Astrocyte (in vitro differentiated cells and primary cell): Measurements from ENCODE around the gene FBP2. TPM values are rescaled to one million over a fixed set of nuclear protein-coding genes. Genes with fewer than 3 reads are reported as not detected.

ENCODE experiments used
- DNase-seq: peaks from one replicate; pipeline ENCODE4 v3.0.0-alpha.2; 2010; ENCODE audit warnings: low read depth
- FAIRE-seq: peaks from 2 replicates; lab custom pipeline; 2011; peaks lifted over from hg19 to GRCh38; lab: Jason Lieb, UNC
- H2AFZ ChIP-seq: 2 replicates; pipeline ENCODE4 v1.6.0; 2012; ENCODE audit warnings: low read depth, low read length, inconsistent platforms
- H3K27ac ChIP-seq: 2 replicates; pipeline ENCODE4 v1.5.1; 2011; ENCODE audit warnings: low read depth, low read length, inconsistent platforms
- H3K27me3 ChIP-seq: 2 replicates; pipeline ENCODE4 v1.6.0; 2011; ENCODE audit warnings: low read length, inconsistent platforms; ENCODE audit not compliant: insufficient read depth
- H3K36me3 ChIP-seq: 2 replicates; pipeline ENCODE4 v1.5.1; 2011; ENCODE audit warnings: low read length, inconsistent platforms; ENCODE audit not compliant: insufficient read depth
- H3K4me1 ChIP-seq: 2 replicates; pipeline ENCODE4 v1.5.1; 2011; ENCODE audit warnings: low read length, inconsistent platforms; ENCODE audit not compliant: insufficient read depth
- H3K4me2 ChIP-seq: 2 replicates; pipeline ENCODE4 v1.6.0; 2012; ENCODE audit warnings: low read length, inconsistent platforms
- H3K4me3 ChIP-seq: 2 replicates; pipeline ENCODE4 v1.5.1; 2011; ENCODE audit warnings: low read depth, mild to moderate bottlenecking, low read length, inconsistent platforms; ENCODE audit not compliant: insufficient read depth
- H3K79me2 ChIP-seq: 2 replicates; pipeline ENCODE4 v1.6.0; 2012; ENCODE audit warnings: mild to moderate bottlenecking, low read length, inconsistent platforms; ENCODE audit not compliant: insufficient read depth
- H3K9ac ChIP-seq: 2 replicates; pipeline ENCODE4 v1.6.0; 2012; ENCODE audit warnings: mild to moderate bottlenecking, low read length, inconsistent platforms
- H3K9me3 ChIP-seq: 2 replicates; pipeline ENCODE4 v1.5.1; 2012; ENCODE audit warnings: low read depth, mild to moderate bottlenecking, low read length, inconsistent platforms; ENCODE audit not compliant: insufficient read depth
- H4K20me1 ChIP-seq: 2 replicates; pipeline ENCODE4 v1.6.0; 2012; ENCODE audit warnings: low read length, inconsistent platforms; ENCODE audit not compliant: insufficient read depth
- H3K27ac Mint-ChIP-seq: one replicate; pipeline ENCODE4 v1.8.0; 2021; ENCODE audit warnings: mild to moderate bottlenecking, mixed read lengths; ENCODE audit not compliant: unreplicated experiment
- H3K27me3 Mint-ChIP-seq: one replicate; pipeline ENCODE4 v1.8.0; 2021; ENCODE audit warnings: low read depth, mixed read lengths; ENCODE audit not compliant: unreplicated experiment
- H3K36me3 Mint-ChIP-seq: one replicate; pipeline ENCODE4 v1.8.0; 2021; ENCODE audit warnings: low read depth, mixed read lengths; ENCODE audit not compliant: unreplicated experiment
- H3K4me1 Mint-ChIP-seq: one replicate; pipeline ENCODE4 v1.8.0; 2021; ENCODE audit warnings: low read depth, mixed read lengths; ENCODE audit not compliant: unreplicated experiment
- H3K4me3 Mint-ChIP-seq: one replicate; pipeline ENCODE4 v1.8.0; 2021; ENCODE audit warnings: mild to moderate bottlenecking, moderate library complexity, mixed read lengths; ENCODE audit not compliant: unreplicated experiment
- H3K9me3 Mint-ChIP-seq: one replicate; pipeline ENCODE4 v1.8.0; 2021; ENCODE audit warnings: mild to moderate bottlenecking, mixed read lengths; ENCODE audit not compliant: unreplicated experiment
- EZH2 ChIP-seq: IDR thresholded peaks from 2 replicates; pipeline ENCODE4 v1.6.1; 2012; ENCODE audit warnings: mild to moderate bottlenecking, low read length, inconsistent platforms; ENCODE audit not compliant: insufficient read depth
- total RNA-seq: library from RNA; stranded (reverse); gene quantifications from 2 replicates; pipeline ENCODE4 v1.2.1, GENCODE V29; 2021
- TF ChIP-seq, protein P1 (sequence below): IDR thresholded peaks from 2 replicates; pipeline ENCODE4 v1.5.1; 2011; ENCODE audit warnings: low read depth, mild to moderate bottlenecking, inconsistent platforms, low read length, moderate library complexity; ENCODE audit not compliant: insufficient read depth

Gene FBP2
- total RNA-seq, 1 donor from 2014 or later: not detected

DNA sequence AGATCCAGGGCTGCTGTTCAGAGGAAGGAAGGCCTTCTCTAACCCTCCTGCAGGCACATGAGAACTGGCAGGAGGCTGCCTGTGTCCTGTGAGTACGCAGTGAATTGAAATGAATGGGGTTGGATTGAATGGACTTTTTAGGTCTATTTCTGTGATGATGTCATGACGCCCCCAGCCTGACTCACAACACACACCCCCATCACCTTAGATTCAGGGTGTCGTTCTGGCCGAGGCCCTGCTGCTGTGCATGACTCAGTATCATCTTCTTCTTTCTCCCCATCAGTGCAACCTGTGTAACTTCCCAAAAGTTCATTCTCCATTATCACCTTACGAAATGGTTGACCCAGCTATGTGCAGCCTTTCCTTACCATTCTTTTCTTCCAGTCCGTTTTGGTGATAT lies 33.4 kb downstream of the FBP2 start:
- no peak overlapping the region for H3K4me3 ChIP-seq
- H4K20me1 ChIP-seq: no peaks in the 10 kb centered on the region
- no peak overlapping the region for H3K27ac Mint-ChIP-seq
- H3K4me1 Mint-ChIP-seq: peaks cover 13% of the 10 kb centered on the region
- no peak overlapping the region for H3K4me3 Mint-ChIP-seq
- H3K4me2 ChIP-seq: no peak overlapping the region
- no peaks in the 10 kb centered on the region for H3K27me3 Mint-ChIP-seq
- no peak overlapping the region for H3K9ac ChIP-seq
- FAIRE-seq (no peak), DNase-seq (no peak)
- no peaks in the 10 kb centered on the region for H3K4me1 ChIP-seq
- no peaks in the 10 kb centered on the region for H3K36me3 Mint-ChIP-seq
- no peaks in the 10 kb centered on the region for H3K27me3 ChIP-seq
- no peak overlapping the region for H3K27ac ChIP-seq
- H2AFZ ChIP-seq: no peak overlapping the region
- peaks cover 2% of the 10 kb centered on the region for H3K9me3 ChIP-seq
- no peaks in the 10 kb centered on the region for H3K36me3 ChIP-seq
- H3K79me2 ChIP-seq: no peaks in the 10 kb centered on the region
- peaks cover 2% of the 10 kb centered on the region for H3K9me3 Mint-ChIP-seq
- TF ChIP-seq EZH2: no peak
- TF ChIP-seq, protein P1, sequence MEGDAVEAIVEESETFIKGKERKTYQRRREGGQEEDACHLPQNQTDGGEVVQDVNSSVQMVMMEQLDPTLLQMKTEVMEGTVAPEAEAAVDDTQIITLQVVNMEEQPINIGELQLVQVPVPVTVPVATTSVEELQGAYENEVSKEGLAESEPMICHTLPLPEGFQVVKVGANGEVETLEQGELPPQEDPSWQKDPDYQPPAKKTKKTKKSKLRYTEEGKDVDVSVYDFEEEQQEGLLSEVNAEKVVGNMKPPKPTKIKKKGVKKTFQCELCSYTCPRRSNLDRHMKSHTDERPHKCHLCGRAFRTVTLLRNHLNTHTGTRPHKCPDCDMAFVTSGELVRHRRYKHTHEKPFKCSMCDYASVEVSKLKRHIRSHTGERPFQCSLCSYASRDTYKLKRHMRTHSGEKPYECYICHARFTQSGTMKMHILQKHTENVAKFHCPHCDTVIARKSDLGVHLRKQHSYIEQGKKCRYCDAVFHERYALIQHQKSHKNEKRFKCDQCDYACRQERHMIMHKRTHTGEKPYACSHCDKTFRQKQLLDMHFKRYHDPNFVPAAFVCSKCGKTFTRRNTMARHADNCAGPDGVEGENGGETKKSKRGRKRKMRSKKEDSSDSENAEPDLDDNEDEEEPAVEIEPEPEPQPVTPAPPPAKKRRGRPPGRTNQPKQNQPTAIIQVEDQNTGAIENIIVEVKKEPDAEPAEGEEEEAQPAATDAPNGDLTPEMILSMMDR: no peak

DNA sequence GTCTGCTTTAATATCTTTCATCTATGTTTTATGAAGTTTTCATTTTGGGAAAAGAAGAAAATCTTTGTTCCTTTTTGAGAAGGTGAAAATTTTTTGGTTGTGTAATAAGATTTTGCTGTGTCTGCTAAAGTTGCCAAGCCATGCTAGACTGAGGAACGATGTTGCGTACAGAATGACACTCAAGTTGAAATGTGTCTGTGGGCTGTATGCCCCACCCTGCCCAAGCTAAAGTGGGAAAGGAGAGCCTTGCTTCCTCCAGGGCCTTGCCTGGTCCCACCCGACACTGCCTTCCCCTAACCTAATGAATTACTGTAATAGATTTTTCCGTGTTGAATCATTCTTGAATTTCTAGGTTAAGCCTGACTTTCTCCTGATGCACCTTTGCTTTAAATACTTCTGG lies 36.2 kb downstream of the FBP2 start:
- H3K27ac Mint-ChIP-seq: no peak overlapping the region

More for the DNA sequence above, 36.2 kb downstream of the FBP2 start:
- H3K9ac ChIP-seq: no peak overlapping the region
- no peak overlapping the region for H2AFZ ChIP-seq
- Mint-ChIP-seq H3K4me3 (no peak overlapping the region), H3K27me3 (peaks cover 4% of the 10 kb centered on the region), H3K36me3 (no peaks in the 10 kb centered on the region), H3K9me3 (no peaks in the 10 kb centered on the region), H3K4me1 (peaks cover 13% of the 10 kb centered on the region)
- H3K4me1 ChIP-seq: no peaks in the 10 kb centered on the region
- H3K27ac ChIP-seq: no peak overlapping the region
- H3K4me2 ChIP-seq: no peak overlapping the region
- FAIRE-seq: no peak
- H3K79me2 ChIP-seq: no peaks in the 10 kb centered on the region
- H3K4me3 ChIP-seq: no peak overlapping the region
- H3K27me3 ChIP-seq: no peaks in the 10 kb centered on the region
- no peaks in the 10 kb centered on the region for H4K20me1 ChIP-seq
- H3K9me3 ChIP-seq: peaks cover 2% of the 10 kb centered on the region
- DNase-seq: no peak
- no peaks in the 10 kb centered on the region for H3K36me3 ChIP-seq
- TF ChIP-seq EZH2: no peak
- TF ChIP-seq, protein P1: no peak
